Measurements from ENCODE around the gene CATSPERD. TPM values are rescaled to one million over a fixed set of nuclear protein-coding genes. Genes with fewer than 3 reads are reported as not detected.

The CATSPERD gene
- total RNA-seq, 1 experiment from 2014 or later, result not detected

GRCh38 chr19:5698635-5699422, 21.6 kb upstream of the CATSPERD start:
- H3K27ac ChIP-seq (ENCODE audit: insufficient read length, low read depth, low read length), result no peak overlapping the region
- no peak overlapping the region for H3K4ac ChIP-seq (ENCODE audit: low read depth, low read length)
- Mint-ChIP-seq H3K4me3 (no peak overlapping the region), H3K27ac (peak overlapping the region in 1 of 3 experiments; percentile 40; a peak in 1 of 7 replicates), H3K27me3 (ENCODE audit: low read depth) (peaks cover 4% of the 10 kb centered on the region; the same call in 1 of the 2 replicates), H3K9me3 (peaks cover 3 to 12% of the 10 kb centered on the region in 2 experiments; a peak in 3 of 5 replicates), H3K36me3 (ENCODE audit: insufficient read depth in 1 of 3, low read depth in 3 of 3) (peaks cover 45 to 70% (median 60%) of the 10 kb centered on the region in 3 experiments), H3K4me1 (peaks cover 0 to 3% of the 10 kb centered on the region in 2 experiments; a peak in 1 of 4 replicates)
- H4K20me1 ChIP-seq (ENCODE audit: control insufficient read depth, insufficient read depth, insufficient read length), result no peaks in the 10 kb centered on the region
- no peak overlapping the region for H2BK120ac ChIP-seq (ENCODE audit: low read depth, low read length, poor library complexity, severe bottlenecking)
- H3K27me3 ChIP-seq (ENCODE audit: insufficient read depth, low read length), result no peaks in the 10 kb centered on the region
- H3K18ac ChIP-seq (ENCODE audit: insufficient read length, low read depth, low read length), result no peak overlapping the region
- H2AK5ac ChIP-seq (ENCODE audit: insufficient read length, low read length), result no peak overlapping the region
- no peaks in the 10 kb centered on the region for H3K23me2 ChIP-seq (ENCODE audit: insufficient read length, low read depth, low read length, poor library complexity, severe bottlenecking)
- no peak overlapping the region for H3K14ac ChIP-seq (ENCODE audit: insufficient read depth, low read length)
- H3K4me2 ChIP-seq (ENCODE audit: insufficient read depth, insufficient read length, low read length), result no peak overlapping the region
- no peaks in the 10 kb centered on the region for H3K4me1 ChIP-seq (ENCODE audit: insufficient read depth, low read length)
- H4K8ac ChIP-seq (replicated peaks; ENCODE audit: insufficient read length, low read depth, low read length), result no peak overlapping the region
- TF ChIP-seq, protein P1, sequence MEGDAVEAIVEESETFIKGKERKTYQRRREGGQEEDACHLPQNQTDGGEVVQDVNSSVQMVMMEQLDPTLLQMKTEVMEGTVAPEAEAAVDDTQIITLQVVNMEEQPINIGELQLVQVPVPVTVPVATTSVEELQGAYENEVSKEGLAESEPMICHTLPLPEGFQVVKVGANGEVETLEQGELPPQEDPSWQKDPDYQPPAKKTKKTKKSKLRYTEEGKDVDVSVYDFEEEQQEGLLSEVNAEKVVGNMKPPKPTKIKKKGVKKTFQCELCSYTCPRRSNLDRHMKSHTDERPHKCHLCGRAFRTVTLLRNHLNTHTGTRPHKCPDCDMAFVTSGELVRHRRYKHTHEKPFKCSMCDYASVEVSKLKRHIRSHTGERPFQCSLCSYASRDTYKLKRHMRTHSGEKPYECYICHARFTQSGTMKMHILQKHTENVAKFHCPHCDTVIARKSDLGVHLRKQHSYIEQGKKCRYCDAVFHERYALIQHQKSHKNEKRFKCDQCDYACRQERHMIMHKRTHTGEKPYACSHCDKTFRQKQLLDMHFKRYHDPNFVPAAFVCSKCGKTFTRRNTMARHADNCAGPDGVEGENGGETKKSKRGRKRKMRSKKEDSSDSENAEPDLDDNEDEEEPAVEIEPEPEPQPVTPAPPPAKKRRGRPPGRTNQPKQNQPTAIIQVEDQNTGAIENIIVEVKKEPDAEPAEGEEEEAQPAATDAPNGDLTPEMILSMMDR (conservative IDR thresholded peaks at IDR 0.05), result no peak
- H3K9ac ChIP-seq (ENCODE audit: extremely low read depth, insufficient read length, low read length), result no peak overlapping the region
- no peaks in the 10 kb centered on the region for H3K79me1 ChIP-seq (ENCODE audit: insufficient read depth, low read depth, low read length, poor library complexity, severe bottlenecking)
- no peak overlapping the region for H4K5ac ChIP-seq (ENCODE audit: insufficient read length, low read depth, low read length)
- H2BK12ac ChIP-seq (ENCODE audit: insufficient read length, low read depth, low read length), result no peak overlapping the region
- H3K79me2 ChIP-seq (ENCODE audit: insufficient read depth, low read length), result no peaks in the 10 kb centered on the region
- no peak overlapping the region for H3K23ac ChIP-seq (ENCODE audit: insufficient read length, low read depth, low read length)
- no peak overlapping the region for H3K56ac ChIP-seq (ENCODE audit: insufficient read length, low read depth, low read length)
- no CpG with 5 or more reads among the region's 38 CpGs for WGBS (ENCODE audit: extremely low coverage, insufficient read length, low lambda C conversion rate)
- H3T11ph ChIP-seq (ENCODE audit: low read length), result no peak overlapping the region
- H2BK5ac ChIP-seq (ENCODE audit: insufficient read length, low read length), result no peak overlapping the region
- H2BK15ac ChIP-seq (ENCODE audit: low read depth, low read length), result no peak overlapping the region
- no peaks in the 10 kb centered on the region for H3K9me3 ChIP-seq (ENCODE audit: control insufficient read depth, low read depth, low read length)
- H2BK20ac ChIP-seq (ENCODE audit: low read depth, low read length, poor library complexity, severe bottlenecking), result no peak overlapping the region
- H4K91ac ChIP-seq (ENCODE audit: insufficient read length, low read depth, low read length), result no peak overlapping the region
- DNase-seq, result no peak
- H2AFZ ChIP-seq (ENCODE audit: low read length), result no peak overlapping the region

All from H9 (cell line).